Subcutaneous adipose tissue (tissue), 4 donors: ENCODE results near the gene SSH2. TPM values are rescaled to one million over a fixed set of nuclear protein-coding genes. Genes with fewer than 3 reads are reported as not detected.

Source experiments
- total RNA-seq, 4 donors: library from RNA; depleted of rRNA; stranded (reverse); fragments of >200 nt; gene quantifications; one replicate each; pipeline ENCODE4 v1.1.0, GENCODE V29; 2016
- TF ChIP-seq, protein P1 (sequence below): fragments of 450-650 bp; IDR thresholded peaks from one replicate; pipeline ENCODE4 v1.5.1; 2016; ENCODE audit warnings: low read depth, mild to moderate bottlenecking, control low read depth, antibody characterized with exemption, moderate library complexity

The SSH2 gene
- total RNA-seq, 4 donors from 2014 or later: 51.8 to 70.6 (median 61.4) TPM

DNA sequence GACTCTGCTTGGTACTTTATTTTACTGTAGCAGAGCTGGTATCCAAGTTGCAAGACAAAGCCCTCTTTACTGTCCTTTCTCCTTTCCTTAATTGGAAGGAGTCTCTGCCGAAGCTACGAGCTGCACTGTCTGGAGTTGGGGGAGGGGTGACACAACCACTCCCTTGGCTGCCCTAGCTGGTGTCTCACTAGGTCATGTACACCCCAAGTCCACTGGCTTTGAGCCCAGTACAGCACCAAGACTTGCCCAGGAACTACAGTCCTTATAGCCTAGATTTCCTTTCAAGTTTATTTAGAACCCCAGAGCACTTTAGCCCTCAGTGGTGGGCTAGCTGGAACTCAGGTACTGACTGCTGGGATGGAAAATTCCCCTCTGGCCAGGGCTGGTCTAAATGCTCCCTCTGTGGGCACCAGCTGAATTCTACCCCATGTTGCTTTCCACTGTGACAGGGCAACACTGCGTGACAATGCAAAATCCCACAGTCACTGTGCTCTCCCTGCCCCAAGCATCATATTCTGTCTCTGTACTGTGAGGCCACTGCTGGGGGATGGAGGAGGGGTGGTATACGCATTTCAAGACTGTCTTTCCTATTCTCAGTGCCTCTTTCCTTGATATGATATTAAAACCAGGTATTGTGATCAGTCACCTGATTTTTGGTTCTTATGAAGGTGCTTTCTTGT, 29.8 kb upstream of the SSH2 start:
- TF ChIP-seq, protein P1, sequence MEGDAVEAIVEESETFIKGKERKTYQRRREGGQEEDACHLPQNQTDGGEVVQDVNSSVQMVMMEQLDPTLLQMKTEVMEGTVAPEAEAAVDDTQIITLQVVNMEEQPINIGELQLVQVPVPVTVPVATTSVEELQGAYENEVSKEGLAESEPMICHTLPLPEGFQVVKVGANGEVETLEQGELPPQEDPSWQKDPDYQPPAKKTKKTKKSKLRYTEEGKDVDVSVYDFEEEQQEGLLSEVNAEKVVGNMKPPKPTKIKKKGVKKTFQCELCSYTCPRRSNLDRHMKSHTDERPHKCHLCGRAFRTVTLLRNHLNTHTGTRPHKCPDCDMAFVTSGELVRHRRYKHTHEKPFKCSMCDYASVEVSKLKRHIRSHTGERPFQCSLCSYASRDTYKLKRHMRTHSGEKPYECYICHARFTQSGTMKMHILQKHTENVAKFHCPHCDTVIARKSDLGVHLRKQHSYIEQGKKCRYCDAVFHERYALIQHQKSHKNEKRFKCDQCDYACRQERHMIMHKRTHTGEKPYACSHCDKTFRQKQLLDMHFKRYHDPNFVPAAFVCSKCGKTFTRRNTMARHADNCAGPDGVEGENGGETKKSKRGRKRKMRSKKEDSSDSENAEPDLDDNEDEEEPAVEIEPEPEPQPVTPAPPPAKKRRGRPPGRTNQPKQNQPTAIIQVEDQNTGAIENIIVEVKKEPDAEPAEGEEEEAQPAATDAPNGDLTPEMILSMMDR: no peak

DNA sequence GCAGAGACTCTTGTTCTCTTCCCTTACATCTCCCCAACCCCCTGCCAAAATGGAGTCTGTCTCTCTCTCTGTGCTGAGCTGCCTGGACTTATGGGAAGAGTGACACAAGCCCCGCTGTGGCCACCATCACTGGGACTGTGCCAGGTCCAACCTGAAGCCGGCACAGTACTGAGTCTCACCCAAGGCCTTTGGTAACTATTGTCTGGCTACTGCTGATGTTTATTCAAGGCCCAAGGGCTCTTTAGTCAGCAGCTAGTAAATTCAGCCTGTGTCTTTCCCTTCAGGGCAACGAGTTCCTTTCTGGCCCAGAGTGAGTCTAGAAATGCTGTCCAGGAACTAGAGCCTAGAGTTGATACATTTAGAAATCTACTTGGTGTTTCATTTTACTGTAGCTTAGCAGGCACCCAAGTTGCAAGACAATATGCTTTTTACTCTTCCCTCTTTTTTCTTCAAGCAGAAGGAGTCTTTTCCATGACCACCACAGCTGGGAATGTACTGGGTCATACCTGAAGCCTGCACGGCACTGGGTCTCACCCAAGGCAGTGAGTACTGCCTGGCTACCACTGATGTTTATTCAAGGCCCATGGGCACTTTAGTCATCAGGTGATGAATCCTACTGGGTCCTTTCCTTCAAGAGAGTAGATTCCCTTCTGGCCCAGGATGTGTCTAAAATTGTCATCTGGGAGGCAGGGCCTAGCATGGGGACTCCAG, 29.1 kb upstream of the SSH2 start:
- TF ChIP-seq, protein P1: no peak

DNA sequence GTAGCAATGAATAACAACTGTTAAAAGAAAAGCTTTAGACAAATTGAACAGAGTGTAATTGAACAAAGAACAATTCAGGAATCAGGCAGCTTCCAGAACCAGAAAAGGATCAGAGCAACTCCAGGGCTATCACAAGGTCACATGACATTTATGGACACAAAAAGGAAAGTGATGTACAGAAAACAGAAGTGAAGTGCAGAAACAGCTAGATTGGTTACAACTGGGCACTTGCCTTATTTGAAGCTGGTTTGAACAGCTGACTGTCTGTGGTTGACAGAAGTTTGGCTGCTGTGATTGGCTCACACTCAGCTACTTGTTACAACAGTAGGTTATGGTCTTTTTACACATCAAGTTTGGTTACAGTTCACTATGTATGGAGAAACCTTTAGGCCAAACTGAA, 26.2 kb upstream of the SSH2 start:
- TF ChIP-seq, protein P1: no peak

DNA sequence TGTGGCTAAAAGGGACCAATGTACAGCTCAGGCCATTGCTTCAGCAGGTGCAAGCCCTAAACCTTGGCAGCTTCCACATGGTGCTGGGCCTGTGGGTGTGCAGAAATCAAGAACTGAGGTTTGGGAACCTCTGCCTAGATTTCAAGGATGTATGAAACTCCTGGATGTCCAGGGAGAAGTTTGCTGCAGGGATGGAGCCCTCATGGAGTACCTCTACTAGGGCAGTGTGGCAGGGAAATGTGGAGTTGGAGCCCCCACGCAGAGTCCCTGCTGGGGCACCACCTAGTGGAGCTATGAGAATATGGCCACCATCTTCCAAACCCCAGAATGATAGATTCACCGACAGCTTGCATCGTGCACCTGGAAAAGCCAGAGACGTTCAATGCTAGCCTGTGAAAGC, 24.4 kb upstream of the SSH2 start:
- TF ChIP-seq, protein P1: no peak

DNA sequence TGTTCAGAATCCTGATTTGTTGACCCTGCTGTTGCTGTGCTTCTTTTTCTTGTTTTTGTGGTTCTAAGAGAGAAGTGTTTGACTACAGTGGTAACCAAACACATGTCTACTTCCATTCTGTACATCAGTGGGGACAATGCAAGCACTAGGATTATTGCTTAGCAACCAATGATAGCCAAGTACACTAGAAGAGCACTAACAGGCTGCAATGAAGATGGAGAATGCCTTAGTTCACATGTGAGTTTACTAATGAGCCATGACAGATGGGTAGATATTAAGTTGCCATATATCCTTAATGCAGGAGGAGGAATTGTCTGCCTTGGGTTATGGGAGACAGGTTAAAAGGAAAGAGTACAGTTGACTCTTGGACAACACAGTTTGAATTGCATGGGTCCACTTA, 19.7 kb upstream of the SSH2 start:
- TF ChIP-seq, protein P1: no peak

DNA sequence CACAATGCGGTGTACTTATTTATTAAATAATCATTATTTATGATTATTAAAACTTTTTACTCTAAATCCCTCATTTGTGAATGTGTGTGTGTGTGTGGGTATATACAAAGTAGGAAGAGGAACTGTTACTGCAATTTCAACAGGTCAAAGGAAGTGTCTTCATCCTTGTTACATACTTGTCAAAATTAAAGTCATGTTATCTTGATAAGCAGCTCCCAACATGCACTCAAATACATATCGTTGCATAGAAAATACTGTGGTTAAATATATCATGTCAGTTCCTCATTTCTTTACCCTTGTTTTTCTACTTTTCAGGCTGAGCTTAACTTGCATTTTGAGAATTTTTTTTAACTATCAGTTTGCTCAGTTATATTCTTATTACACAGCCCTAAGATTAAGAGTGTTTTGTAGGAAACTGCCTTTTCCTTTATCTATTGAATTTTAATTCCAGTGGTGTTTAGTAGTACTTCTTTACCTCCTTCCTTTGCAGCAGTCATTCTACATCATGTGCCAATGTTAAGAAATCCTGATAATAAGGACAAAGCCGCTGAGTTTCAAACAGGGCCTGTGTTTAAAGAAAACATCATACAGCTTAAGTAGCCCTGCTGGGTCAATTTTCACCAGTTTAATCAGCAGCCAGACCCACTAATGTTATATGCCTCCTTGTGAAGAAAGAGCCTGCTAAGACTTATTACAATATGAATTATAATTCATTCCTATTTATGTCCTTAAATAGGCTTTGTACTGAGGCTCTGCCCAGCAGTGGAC, 18.6 kb upstream of the SSH2 start:
- TF ChIP-seq, protein P1: no peak

DNA sequence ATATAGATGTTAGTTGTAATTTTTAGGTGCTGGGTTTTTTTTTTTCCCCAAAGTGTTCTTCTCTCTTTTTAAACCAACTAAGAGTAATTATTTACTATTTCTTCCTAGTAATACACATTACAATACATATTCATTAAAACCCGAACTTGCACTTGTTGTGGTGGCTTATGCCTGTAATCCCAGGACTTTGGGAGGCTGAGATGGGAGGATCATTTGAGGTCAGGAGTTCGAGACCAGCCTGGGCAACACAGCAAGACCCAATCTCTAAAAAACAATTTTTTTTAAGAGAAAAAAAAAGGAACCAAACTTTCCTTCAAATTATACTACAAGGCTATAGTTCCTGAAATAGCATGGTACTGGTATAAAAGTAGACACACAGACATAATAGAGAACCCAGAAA, 15.3 kb upstream of the SSH2 start:
- TF ChIP-seq, protein P1: no peak
